Measurements from ENCODE around the gene PPIF.

PPIF gene

DNA sequence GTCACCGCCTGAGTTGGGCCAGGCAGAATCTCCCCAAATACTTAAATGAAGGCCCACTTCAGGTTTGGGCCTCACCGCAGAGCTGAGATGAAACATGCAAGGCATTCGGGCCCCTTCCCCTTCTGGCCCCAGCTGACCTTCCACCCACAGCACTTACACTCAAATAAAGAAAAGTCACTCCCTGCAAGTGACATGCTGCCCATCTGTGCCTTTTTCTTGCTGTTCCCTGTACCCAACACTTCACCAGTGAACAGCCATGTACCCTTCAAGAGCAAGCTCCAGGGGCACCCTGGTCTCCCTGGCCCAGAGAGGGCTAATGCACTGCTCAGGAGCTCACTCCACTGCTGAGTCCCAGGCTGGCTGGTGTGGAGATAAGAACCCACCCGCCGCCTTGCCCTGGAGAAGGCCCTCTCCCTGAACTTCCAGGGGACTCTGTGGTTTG lies 57.4 kb downstream of the PPIF start:
- no peak for DNase-seq (ENCODE audit: extremely low read depth, insufficient read length)
- TF ChIP-seq CTCF (IDR thresholded peaks at IDR 0.05; ENCODE audit: insufficient read depth, low read length, poor library complexity, severe bottlenecking), result no peak
- peaks cover 1% of the 10 kb centered on the region for H3K27me3 ChIP-seq (replicated peaks; ENCODE audit: control insufficient read depth, insufficient read depth, low read length)
- H3K36me3 ChIP-seq (ENCODE audit: control insufficient read depth, insufficient read depth, low read length), result no peaks in the 10 kb centered on the region
- H3K4me3 ChIP-seq (replicated peaks; ENCODE audit: low read depth, low read length), result no peak overlapping the region

Data from GM06990 (cell line).